Esophagus mucosa (tissue), 1 donor: ENCODE measurements around the gene CHST11. TPM values are rescaled to one million over a fixed set of nuclear protein-coding genes. Genes with fewer than 3 reads are reported as not detected.

Source experiments
- ATAC-seq: fragments of 200-7000 bp; cut with Tn5 transposase; one replicate; pipeline ENCODE4 v1.9.1; 2020
- total RNA-seq: library from RNA; stranded (reverse); gene quantifications from one replicate; pipeline ENCODE4 v1.2.4, GENCODE V29; 2023
- donor health status: DM: yes; HTN: yes; CAD: no.

Gene CHST11
- total RNA-seq, 1 donor from 2014 or later: 7.3 TPM

DNA sequence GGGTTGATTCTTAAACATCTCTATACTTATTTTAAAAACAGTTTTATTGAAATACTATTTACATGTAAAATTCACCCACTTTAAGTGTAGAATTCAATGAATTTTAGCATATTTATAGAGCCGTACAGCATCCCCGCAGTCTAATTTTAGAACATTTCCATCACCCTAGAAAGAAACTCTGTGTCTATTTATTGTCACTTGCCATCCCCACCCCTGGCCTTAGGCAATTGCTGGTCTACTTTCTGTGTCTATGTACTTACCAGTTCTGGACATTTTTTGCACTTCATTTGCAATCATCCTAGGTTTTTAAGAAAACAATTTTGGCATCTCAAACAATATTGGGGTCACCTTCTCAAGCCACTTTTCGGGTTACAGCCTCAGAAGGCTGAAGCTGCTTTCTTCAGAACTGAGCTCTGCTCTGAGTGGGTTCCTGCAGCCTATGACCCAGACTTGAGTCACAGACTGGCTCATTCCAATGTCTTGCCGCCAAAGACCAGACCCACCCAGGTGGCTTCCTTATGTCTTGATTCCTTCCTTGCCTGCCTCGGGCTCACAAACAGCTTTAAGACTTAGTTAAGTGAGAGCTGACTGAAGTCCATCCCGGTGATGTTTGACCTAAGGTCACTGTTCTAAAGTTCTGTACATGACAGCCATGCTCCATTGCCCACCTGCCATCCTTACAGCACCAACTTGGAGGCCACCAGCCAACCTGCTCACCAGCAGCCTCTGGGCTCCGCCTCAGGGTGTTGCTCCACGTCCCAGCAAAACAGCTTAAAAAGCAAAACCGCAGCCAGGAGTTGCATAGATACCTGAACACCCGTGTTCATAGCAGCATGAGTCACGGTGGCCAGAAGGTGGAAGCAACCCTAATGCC lies 131.5 kb downstream of the CHST11 start:
- ATAC-seq: peak; percentile 84

DNA sequence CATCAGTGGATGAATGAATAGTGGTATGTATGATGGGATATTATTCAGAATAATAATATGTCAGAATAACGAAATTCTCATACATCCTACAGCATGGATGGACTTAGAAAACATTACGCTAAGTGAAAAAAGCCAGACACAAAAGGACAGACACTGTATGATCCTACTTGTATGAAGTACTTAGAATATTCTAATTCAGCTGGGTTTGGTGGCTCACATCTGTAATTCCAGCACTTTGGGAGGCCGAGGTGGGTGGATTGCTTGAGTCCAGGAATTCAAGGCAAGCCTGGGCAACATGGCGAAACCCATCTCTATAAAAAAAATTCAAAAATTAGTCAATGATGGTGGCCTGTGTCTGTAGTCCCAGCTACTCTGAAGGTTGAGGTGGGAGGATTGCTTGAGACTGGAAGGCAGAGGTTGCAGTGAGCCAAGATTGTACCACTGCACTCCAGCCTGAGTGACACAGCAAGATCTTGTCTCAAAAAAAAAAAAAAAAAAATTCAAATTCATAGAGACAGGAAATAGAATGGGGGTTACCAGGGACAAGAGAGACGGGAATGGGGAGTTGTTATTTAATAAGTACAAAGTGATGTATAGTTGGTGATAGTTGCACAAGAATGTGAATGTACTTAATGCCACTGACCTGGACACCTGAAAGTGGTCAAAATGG lies 132.3 kb downstream of the CHST11 start:
- ATAC-seq: no peak

DNA sequence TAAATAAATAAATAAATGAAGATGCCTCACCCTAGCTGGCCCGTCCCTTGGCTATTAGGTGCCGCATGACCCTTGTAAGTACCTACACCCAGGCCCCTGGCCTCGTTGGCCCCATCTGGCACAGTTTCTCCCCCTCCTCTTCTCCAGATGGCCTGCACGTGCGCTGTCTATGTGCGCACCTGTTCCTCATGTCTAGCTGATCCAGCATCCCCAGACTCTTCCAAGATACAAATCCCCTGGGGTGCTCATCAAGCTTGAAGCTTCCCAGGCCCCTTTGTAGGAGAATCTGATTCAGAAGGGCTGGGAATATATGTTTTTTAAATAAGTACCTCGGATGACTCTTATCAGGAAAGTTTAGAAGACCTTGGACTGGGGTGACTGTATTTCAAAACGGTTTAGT lies 133.3 kb downstream of the CHST11 start:
- no peak for ATAC-seq

DNA sequence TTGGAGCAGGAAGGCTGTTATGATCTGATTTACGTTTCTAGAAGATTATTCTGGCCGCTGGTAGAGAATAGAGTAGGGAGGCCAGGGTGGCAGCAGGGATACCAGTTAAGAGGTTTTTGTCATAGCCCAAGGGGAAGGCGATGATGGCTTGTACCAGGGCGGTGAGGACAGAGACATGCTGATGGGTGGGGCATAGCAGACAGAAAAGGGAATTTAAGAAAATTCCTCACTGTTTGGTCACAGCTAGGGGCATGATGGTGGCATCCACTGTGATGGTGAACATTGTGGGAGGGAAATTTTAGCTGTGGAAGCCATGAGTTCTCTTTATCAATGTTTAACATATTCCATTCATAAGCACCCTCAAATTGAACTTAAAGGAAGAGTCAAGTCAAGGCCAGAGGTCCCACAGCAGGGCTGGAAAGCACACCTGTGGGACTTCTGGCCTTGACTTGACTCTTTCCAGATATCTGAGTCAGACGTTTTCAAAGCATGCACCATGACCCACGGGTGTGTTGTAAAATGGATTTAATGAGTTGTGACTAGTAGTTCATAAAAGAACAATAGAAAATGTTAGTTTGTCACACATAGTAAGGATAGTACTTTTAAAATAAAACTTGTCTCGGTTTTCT lies 134.6 kb downstream of the CHST11 start:
- ATAC-seq: peak; percentile 52

DNA sequence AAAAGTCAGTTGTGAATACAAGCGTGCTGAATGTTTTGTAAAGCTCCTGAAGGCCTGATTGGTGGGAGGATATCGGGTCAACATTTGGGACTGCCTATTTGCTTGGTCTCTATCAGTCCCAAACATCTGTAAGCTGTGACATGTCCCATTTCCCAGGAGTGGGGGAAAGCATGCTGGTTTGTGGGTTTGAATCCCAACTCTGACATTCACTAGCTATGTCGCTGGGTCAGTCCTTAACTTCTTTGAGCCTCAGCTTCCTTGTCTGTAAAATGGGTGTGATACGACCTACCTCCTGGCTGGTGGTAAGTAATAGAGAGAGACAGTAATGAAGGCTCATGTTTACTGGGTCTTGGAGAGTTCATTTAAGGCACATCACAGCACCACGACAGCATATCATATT lies 136.7 kb downstream of the CHST11 start:
- no peak for ATAC-seq

DNA sequence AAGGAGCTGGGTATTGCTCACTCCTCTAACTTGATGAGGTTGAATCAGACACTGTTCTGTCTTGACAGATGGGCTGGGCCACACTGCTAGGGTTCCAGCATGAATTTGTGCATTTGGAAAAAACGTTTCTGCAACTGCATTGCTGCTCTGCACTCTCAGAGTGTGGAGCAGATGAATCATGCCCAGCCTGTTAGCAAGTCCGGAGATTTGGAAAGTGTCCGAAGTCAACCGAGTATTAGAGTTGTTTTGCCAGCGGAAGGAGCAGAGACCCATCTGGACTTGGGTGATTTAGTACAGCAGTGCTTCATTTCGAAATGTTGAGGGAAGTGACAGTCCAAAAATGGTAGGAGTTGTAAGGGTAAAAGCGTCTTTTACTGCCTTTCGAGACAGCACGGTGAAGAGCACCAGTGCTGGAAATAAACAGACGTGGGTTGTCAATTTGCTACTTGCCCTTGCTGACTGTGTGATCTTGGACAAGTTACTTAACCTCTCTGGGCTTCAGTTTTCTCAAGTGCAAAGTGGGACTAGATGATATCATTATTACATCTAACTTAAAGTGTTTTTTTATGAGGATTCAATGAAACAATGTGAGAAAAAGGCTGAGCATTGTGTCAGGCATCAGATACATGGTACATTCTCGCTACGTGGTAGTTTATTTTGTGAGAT lies 139.5 kb downstream of the CHST11 start:
- peak; percentile 49 for ATAC-seq

DNA sequence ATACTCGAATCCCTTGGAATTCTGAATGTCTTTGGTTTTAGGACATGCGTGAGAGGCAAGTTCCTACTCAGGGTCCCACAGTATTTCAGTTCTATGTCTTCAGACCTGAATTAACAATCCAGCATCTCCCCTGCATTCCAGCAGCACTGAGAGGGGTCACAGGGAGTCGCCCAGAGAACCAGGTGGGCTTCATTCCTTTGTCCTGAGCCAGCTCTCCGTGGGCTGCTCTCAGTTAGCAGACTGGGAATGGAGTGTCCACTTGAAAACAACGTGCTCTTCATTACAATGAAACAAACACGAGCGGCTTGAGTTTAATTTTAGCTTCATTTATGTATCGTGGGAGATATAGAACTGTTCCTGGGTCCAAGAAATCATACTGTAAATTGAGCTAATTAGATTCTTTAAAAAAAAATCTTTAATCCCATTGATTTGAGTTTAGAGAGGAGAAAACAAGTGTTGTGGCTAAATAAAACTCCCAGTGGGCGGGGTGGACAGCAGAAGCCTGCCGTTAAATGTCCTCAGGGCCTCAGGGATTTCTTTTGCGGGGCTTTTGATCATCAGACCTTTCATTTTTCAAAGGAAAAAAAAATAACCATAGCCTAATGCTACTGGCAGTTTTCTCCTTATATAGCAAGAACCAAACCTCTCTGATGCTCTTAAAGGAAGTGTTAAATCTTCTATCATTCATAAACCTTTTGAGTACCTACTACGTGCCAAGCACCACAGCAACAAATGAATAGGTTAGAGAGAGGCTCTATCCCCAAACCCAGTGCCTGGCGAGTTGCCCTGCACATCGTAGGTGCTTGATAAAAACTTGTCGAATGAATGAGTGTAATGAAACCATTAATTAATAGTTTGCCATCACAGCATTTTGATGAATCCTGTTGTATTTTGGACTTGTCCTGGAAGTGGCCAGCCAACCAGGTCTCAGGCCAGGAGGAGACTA lies 140.4 kb downstream of the CHST11 start:
- ATAC-seq: no peak

DNA sequence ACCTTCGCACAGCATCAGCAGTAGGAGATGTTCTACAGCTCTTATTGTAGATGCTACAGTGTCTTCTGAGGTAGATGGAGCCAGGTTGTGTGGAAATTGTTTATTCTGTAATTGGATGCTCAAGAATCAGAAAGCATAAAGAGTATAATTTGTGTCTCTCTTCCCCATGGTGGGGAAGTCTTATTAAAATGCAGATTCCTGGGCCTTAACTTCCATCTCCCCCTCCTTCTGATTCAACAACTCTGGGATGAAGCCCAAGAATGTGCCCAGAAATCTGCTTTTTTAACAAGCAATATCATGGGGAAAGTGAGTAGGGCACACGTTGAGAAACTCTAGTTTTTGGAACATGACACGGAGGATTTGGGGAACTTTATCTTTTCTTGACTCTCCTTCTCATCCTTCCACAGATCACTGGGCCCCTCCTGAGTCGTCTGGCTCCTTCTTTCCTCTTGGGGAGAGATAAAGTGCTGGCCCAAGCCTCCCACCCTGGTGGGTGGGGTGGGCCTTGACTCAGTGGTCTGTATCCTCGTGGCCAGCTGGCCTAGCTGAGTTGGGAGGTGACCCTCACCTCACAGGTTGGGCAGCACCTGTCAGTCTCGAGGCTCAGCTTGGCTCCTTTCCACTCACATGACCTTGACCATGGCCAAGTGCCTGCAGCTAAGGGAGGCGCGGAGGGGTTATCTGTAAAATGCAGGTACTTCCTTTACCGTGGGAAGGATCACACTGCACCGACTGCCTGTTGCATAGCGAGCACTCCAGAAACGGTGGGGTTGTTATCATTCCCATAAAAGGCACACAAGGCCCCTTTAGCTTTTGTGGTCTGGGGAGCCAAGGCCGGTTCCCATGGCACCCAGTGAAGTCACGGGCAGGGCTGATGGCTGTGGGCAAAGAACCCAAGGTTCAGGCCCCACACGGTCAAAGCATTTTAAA lies 141.9 kb downstream of the CHST11 start:
- ATAC-seq: no peak

DNA sequence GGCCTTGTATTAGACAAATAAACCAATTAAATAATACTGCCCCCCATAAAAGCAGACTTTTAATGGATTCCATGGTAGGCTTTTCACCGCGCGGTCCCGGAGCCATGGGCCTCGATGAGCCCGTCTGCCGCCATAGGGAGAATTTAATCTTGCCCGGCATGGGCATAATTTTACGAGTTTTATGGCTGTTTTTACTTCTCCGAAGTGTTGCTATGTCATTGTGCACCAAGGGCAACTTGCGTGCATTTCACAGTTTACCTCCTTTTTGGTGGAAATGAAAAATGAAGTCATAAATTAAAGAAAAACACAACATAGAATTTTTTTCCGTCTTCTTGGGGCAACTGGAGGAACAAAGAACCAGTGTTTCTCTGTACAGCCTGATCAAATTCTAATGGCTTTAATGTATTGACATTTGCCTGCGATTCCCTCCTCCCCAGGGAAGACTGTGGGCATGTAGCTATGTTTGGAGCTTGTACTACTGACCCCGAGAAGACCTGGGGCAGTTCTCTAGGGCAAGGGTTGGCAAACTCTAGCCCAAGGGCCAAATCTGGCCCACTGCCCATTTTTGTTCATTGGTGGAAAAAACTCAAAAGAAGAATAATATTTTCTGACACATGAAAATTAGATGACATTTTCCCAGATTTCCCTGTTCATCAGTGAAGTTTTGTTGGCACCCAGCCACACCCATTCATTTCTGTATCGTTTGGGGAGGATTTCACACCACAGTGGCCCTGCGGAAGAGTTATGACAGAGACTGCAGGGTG lies 142.7 kb downstream of the CHST11 start:
- no peak for ATAC-seq

DNA sequence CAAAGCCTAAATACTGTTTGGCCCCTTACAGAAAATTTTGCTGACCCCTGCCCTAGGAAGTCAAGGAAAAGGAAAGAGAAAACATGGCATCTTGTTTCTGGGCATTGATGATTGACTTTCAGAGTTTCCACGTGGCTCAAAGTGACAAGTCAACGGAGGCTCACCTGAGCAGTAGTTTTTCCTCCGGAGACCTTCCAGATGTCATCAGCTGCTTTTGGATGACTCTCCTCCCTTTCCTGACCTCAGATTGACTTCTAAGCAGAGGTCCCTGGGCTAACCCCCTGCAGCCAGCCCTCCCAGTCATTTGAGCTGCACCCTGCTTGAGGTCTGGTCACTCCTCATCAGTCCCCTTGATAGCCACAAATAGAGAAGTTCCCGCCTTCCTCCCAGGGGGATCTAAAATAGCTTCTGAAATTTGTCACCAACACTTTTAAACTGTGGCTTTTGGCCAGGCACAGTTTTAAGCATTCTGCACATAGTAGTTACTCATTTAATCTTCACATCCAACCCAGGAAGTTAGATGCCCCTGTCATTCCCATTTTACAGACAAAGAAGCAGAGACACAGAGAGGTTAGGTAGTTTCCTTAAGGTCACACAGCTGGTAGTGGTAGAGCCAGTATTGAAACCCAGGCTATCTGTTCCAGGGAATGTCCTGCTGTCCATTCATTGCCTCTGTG lies 143.4 kb downstream of the CHST11 start:
- no peak for ATAC-seq

DNA sequence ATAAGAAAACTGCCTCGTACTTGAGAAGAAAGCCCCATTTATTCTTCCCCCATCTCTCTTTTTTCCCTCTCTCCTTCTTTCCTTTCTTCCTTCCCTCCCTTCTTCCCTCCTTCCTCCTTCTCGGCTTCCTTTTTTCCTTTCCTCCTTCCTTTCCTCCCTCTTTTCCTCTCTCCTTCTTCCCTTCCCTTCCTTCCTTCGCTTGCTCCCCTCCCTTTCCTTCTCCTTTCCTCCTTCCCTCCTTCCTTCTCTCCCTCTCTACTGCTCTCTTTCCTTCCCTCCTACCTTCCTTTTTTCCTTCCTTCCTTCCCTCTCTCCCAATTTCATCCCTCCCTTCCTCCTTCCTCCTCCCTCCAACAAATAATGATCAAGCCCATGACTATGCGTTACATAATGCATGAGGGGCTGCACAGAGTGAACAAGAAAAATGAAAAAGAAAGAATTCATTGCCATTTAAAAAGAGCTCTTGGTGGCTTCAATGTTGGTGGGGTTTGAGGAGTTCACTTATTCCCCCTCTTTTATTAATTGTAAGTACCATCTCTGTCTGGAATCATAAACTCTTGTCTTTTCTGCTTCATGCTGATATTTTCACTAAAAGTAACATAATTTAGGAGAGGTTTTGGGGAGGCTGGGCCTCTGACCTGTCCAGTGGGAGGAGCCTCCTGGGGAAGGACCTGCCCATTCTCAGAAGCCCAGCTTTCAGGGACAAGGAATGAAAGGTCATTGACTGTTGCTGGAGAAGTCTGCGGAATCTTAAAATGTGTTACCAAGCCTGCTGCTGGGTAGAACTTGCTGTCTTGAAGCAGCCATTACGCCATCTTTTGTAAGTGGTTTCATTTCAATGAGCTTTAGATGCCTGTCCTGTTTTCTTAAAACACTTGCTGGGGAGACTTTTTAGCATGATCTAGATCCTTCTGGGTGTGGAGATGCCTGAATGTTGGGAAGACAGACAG lies 144.3 kb downstream of the CHST11 start:
- no peak for ATAC-seq

DNA sequence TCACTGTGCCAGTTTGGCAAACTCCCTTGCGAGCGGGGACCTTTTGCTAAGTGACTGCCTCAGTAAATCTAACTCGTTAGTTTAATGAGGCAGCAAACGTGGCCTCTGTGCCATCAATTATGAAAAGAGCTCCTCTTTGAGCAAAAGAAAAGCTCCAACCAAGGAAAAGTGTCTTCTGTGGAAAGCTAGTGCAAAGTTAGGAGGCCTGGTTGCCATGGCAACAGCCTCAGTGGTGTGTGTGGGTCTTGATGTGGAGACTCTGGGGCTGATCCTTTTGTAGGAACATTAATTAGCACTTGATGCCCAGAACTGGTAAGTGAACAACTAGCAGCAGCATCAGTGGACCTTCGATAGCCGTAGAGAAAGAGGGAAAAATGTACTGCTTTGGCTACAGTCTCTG lies 145.7 kb downstream of the CHST11 start:
- no peak for ATAC-seq

DNA sequence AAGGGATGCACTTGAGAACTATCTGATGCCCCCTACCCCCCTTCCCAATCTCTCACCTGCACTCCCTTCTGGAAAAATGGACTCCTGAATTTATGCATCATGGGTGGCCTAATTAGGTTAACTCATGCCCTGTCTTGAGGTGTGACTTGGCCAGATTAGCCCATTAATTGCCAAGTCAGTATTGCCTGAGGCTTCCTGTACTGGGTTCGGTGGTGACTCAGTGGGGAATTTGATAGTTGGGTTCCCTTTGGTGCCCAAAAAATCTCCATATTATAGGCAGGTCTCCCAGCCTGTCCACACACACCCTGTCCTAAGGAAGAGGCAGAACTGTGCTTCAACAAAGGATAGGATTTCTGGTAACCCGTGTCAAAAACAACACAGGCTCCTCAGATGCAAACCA lies 146.1 kb downstream of the CHST11 start:
- ATAC-seq: peak; percentile 78

DNA sequence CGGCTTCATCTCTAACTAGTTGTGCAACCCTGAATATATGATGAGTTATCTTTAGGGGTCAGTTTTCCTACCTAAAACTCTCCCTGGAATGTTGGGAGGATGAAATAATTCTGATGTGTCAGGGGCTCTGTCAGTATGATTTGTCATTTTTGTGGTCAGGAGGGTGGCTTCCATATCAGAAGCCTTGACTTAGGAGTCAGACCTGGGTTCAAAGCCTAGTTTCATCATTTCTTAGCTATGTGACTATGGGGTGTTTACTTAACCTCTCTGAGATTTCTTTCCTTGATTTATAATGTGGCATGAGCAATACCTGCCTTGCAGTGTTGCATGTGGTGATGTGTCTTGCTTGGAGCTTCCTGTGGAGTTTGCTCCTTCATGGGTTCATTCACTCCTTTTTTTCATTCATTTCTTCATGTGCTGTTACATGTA lies 146.8 kb downstream of the CHST11 start:
- peak; percentile 62 for ATAC-seq

DNA sequence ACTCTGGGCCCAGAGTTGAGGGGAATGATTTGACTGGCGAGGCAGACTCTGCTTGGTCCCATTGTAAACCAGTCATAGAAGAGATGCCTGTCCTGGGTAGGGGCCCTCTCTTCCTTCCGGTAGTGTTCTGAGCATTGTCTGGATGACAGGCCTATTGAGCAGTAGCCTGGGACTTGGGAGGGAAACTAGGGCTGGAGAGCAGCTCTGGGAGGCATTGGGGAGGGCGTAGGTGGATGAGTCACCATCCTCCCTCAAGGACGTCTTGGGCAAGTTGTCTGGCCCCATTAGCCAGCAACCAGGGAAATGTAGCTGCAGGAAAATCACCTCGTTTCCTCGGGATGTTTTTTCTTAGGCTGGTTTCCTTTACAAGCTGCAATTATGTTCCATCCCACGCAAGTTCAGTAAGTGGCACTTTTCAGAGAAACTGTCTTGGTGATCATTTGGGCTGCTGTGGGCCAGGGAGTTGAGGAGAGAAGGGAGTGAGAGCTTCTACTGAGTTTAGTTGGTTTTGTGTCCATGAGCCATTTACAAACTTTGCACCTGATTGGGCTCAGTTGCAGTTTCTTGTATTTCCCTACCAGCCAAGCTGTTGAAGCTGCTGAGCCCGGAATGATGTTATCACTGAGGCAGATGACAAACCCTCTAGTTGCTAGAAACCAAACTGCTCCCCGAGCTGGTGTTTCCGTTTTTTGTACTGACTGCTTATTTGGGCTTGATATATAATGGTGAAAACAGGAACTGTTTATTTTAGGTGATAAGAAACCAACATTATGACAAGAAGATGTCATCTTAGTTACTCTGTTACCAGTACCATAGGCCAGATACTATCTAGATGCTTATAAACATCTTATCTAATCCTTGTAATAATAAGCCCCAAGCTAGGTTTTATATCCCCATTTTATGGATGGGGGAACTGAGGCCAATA lies 147.6 kb downstream of the CHST11 start:
- peak; percentile 89 for ATAC-seq

DNA sequence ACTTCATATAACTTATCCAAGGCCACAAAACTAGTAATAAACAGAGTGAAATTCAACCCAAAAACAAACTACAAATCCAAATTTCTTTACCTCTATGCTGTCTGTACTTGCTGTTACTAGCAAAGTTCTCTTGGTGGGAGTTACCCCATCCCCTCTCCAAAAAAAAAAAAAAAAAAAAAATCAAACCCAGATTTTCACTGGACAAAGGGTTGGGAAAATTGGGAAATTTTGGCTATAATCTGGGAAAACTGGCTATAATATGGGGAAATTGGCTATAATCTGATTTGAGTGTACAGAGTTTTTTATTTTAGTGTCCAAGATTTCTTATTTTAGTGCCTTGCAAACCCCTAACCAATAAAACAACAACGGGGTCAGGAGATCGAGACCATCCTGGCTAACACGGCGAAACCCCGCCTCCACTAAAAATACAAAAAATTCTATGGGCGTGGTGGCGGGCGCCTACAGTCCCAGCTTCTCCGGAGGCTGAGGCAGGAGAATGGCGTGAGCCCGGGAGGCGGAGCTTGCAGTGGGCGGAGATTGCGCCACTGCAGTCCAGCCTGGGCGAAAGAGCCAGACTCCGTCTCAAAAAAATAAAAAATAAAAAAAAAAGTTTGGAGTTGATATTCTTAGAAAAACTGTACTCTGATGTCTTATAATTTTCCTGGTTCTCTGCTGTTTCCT lies 148.4 kb downstream of the CHST11 start:
- no peak for ATAC-seq
